SK-N-SH (cell line): Measurements from ENCODE around the gene DPPA5. TPM values are rescaled to one million over a fixed set of nuclear protein-coding genes. Genes with fewer than 3 reads are reported as not detected.

ENCODE experiments used
- CTCF ChIA-PET: fragments of 300-600, 350-600 bp; formaldehyde crosslinking; extraction: SDS; loops from one replicate; lab custom pipeline; 2021; lab: Yijun Ruan, JAX
- POLR2A ChIA-PET: fragments of 350-600 bp; sonication (Branson Sonifier 250); formaldehyde crosslinking; extraction: SDS; loops from one replicate; lab custom pipeline; 2020; ENCODE audit warnings: antibody characterized with exemption, inconsistent platforms; lab: Yijun Ruan, JAX
- DNase-seq: peaks from one replicate; pipeline ENCODE4 v3.0.0; 2012
- H2AFZ ChIP-seq: fragments of 200-600 bp; sonication (generic); 2 replicates; pipeline ENCODE4 v1.8.1; 2016; ENCODE audit warnings: antibody characterized with exemption, mild to moderate bottlenecking, low read depth
- H3F3A ChIP-seq: fragments of 200-600 bp; sonication (generic); replicated peaks from 2 replicates; pipeline ENCODE3; 2016; ENCODE audit warnings: antibody characterized with exemption, mild to moderate bottlenecking; ENCODE audit not compliant: insufficient read depth
- H3K27ac ChIP-seq, 2 experiments: fragments of 200-500 bp in 1 of 2; fragments of 200-600 bp in 1 of 2; sonication (Bioruptor generic) in 1 of 2; sonication (generic), shearing (Covaris generic) in 1 of 2; 2 replicates each; pipeline versions ENCODE4 v1.5.1 to v1.6.1; 2014 to 2016; ENCODE audit warnings: low read depth in 2 of 2, inconsistent platforms in 1 of 2, low read length in 1 of 2, mild to moderate bottlenecking in 1 of 2, mixed read lengths in 1 of 2
- H3K27me3 ChIP-seq: fragments of 200-600 bp; sonication (generic), shearing (Covaris generic); 2 replicates; pipeline ENCODE4 v1.6.1; 2016; ENCODE audit warnings: mixed run types; ENCODE audit not compliant: insufficient read depth
- H3K36me3 ChIP-seq, 2 experiments: fragments of 200-500 bp in 1 of 2; fragments of 200-600 bp in 1 of 2; sonication (Bioruptor generic) in 1 of 2; sonication (generic) in 1 of 2; replicated peaks in 1 of 2; 2 replicates each; pipeline versions ENCODE3 to v1.5.1; 2014 to 2016; ENCODE audit warnings: low read length in 1 of 2, mild to moderate bottlenecking in 1 of 2; ENCODE audit not compliant: insufficient read depth in 2 of 2, control insufficient read depth in 1 of 2
- H3K4me1 ChIP-seq, 2 experiments: fragments of 200-500 bp in 1 of 2; fragments of 200-600 bp in 1 of 2; sonication (Bioruptor generic) in 1 of 2; sonication (generic), shearing (Covaris generic) in 1 of 2; 2 replicates each; pipeline versions ENCODE4 v1.5.1 to v1.6.1; 2014 to 2016; ENCODE audit warnings: low read depth in 1 of 2, low read length in 1 of 2, mixed run types in 1 of 2; ENCODE audit not compliant: insufficient read depth in 2 of 2, control insufficient read depth in 1 of 2
- H3K4me2 ChIP-seq: fragments of 200-600 bp; sonication (generic), shearing (Covaris generic); 2 replicates; pipeline ENCODE4 v1.6.1; 2017; ENCODE audit warnings: mixed run types
- H3K4me3 ChIP-seq, 2 experiments: fragments of 200-500 bp in 1 of 2; fragments of 200-600 bp in 1 of 2; sonication (Bioruptor generic) in 1 of 2; sonication (generic), shearing (Covaris generic) in 1 of 2; 2 replicates each; pipeline versions ENCODE4 v1.5.1 to v1.8.1; 2014 to 2016; ENCODE audit warnings: low read depth in 2 of 2, inconsistent platforms in 1 of 2, low read length in 1 of 2, mild to moderate bottlenecking in 1 of 2, mixed read lengths in 1 of 2, moderate library complexity in 1 of 2
- H3K79me2 ChIP-seq: fragments of 200-600 bp; sonication (generic); 2 replicates; pipeline ENCODE4 v1.8.1; 2017; ENCODE audit warnings: mild to moderate bottlenecking; ENCODE audit not compliant: insufficient read depth
- H3K9ac ChIP-seq: fragments of 200-600 bp; sonication (generic); 2 replicates; pipeline ENCODE4 v1.6.1; 2017; ENCODE audit warnings: mixed run types
- H3K9me2 ChIP-seq: fragments of 200-600 bp; sonication (generic); 2 replicates; pipeline ENCODE4 v1.6.1; 2017; ENCODE audit warnings: mixed run types
- H3K9me3 ChIP-seq: fragments of 200-600 bp; sonication (generic); 2 replicates; pipeline ENCODE4 v1.6.1; 2017; ENCODE audit warnings: mixed run types, mild to moderate bottlenecking, moderate library complexity
- H4K20me1 ChIP-seq: fragments of 200-600 bp; sonication (generic); 2 replicates; pipeline ENCODE4 v1.6.1; 2017; ENCODE audit warnings: mild to moderate bottlenecking, mixed run types; ENCODE audit not compliant: insufficient read depth
- CHD2 ChIP-seq: fragments of 150-350 bp; IDR thresholded peaks from 2 replicates; pipeline ENCODE4 v1.6.1; 2018; ENCODE audit warnings: low read length; ENCODE audit not compliant: partially characterized antibody
- CTCF ChIP-seq: fragments of 200-600 bp; sonication (generic); IDR thresholded peaks from 2 replicates; pipeline ENCODE4 v1.6.1; 2017; ENCODE audit warnings: antibody characterized with exemption, mild to moderate bottlenecking, moderate library complexity
- ELF1 ChIP-seq: IDR thresholded peaks from 2 replicates; pipeline ENCODE4 v1.4.0; 2012
- EZH2phosphoT487 ChIP-seq: fragments of 200-600 bp; sonication (generic); IDR thresholded peaks from 2 replicates; pipeline ENCODE4 v1.6.1; 2017; ENCODE audit warnings: low read depth, mixed run types, mild to moderate bottlenecking, antibody characterized with exemption, moderate library complexity, borderline replicate concordance
- FOXJ3 ChIP-seq: sonication (generic); formaldehyde crosslinking; IDR thresholded peaks from 2 replicates; pipeline ENCODE4 v1.5.1; 2020; ENCODE audit warnings: mild to moderate bottlenecking, missing genetic modification reagents
- GABPA ChIP-seq: IDR thresholded peaks from 2 replicates; pipeline ENCODE4 v1.4.0; 2012; ENCODE audit warnings: low read depth, mild to moderate bottlenecking
- GATA2 ChIP-seq: sonication (generic); formaldehyde crosslinking; IDR thresholded peaks from 2 replicates; pipeline ENCODE4 v1.5.0; 2020; ENCODE audit warnings: mild to moderate bottlenecking, missing genetic modification reagents
- MAX ChIP-seq: IDR thresholded peaks from 2 replicates; pipeline ENCODE4 v1.4.0; 2012; ENCODE audit warnings: low read depth
- MXI1 ChIP-seq: IDR thresholded peaks from 2 replicates; pipeline ENCODE4 v1.6.1; 2012; ENCODE audit warnings: mild to moderate bottlenecking, low read depth, low read length, improper control_type of control experiment
- NFIC ChIP-seq: IDR thresholded peaks from 2 replicates; pipeline ENCODE4 v1.4.0; 2012; ENCODE audit warnings: borderline replicate concordance
- NRF1 ChIP-seq: IDR thresholded peaks from 2 replicates; pipeline ENCODE4 v1.6.1; 2012; ENCODE audit warnings: low read depth, mild to moderate bottlenecking, low read length
- POLR2AphosphoS5 ChIP-seq: IDR thresholded peaks from 2 replicates; pipeline ENCODE4 v1.6.1; 2012; ENCODE audit warnings: low read depth, low read length
- RAD21 ChIP-seq: IDR thresholded peaks from 2 replicates; pipeline ENCODE4 v1.6.1; 2012; ENCODE audit warnings: mild to moderate bottlenecking, low read length
- RFX5 ChIP-seq: IDR thresholded peaks from 2 replicates; pipeline ENCODE4 v1.6.1; 2012; ENCODE audit warnings: mild to moderate bottlenecking, improper control_type of control experiment, low read length
- TCF12 ChIP-seq: IDR thresholded peaks from 2 replicates; pipeline ENCODE4 v1.4.0; 2012
- TEAD4 ChIP-seq: IDR thresholded peaks from 2 replicates; pipeline ENCODE4 v1.4.0; 2012; ENCODE audit warnings: mild to moderate bottlenecking, borderline replicate concordance; ENCODE audit not compliant: insufficient read depth
- USF2 ChIP-seq: fragments of 150-350 bp; IDR thresholded peaks from 2 replicates; pipeline ENCODE4 v1.6.1; 2017; ENCODE audit warnings: antibody characterized with exemption, low read length, low read depth, borderline replicate concordance
- ZBTB33 ChIP-seq: IDR thresholded peaks from 2 replicates; pipeline ENCODE4 v1.4.0; 2012; ENCODE audit warnings: low read depth, borderline replicate concordance
- WGBS: methylation state at CpG from one replicate; pipeline ENCODE4 v1.1.6; 2017; ENCODE audit warnings: low lambda C conversion rate; 5-methylcytosine and 5-hydroxymethylcytosine counted together
- polyA plus RNA-seq, 3 experiments: library from polyadenylated mRNA; depleted of rRNA; stranded (reverse); fragments of >200 nt; gene quantifications; 2 replicates each; pipeline ENCODE4 v1.2.3, GENCODE V29; 2012

Gene DPPA5
- polyA plus RNA-seq, 1 of the 3 experiments (the other 2 are of a cell fraction): not detected

- H3K4me1 ChIP-seq: no peaks in the 10 kb centered on the region
- H3F3A ChIP-seq: no peaks in the 10 kb centered on the region
- ChIA-PET POLR2A (no interaction called here), CTCF (interaction anchor here (0.6 kb wide), 2 partner anchors 22 to 1958 kb away, joined by 3 read pairs; no protein-coding TSS in a partner anchor)
- WGBS: 81% methylated on average over 23 of the region's 33 CpGs
- no peak overlapping the region for H3K27ac ChIP-seq
- no peaks in the 10 kb centered on the region for H3K79me2 ChIP-seq
- no peaks in the 10 kb centered on the region for H3K9me2 ChIP-seq
- H3K9me3 ChIP-seq: no peaks in the 10 kb centered on the region
- H3K36me3 ChIP-seq: no peaks in the 10 kb centered on the region
- no peak overlapping the region for H2AFZ ChIP-seq
- H3K4me2 ChIP-seq: no peak overlapping the region
- no peaks in the 10 kb centered on the region for H4K20me1 ChIP-seq
- H3K9ac ChIP-seq: no peak overlapping the region
- no peaks in the 10 kb centered on the region for H3K27me3 ChIP-seq
- no peak for DNase-seq
- TF ChIP-seq NRF1: no peak
- no peak for TF ChIP-seq GABPA
- no peak for TF ChIP-seq TCF12
- TF ChIP-seq FOXJ3 (CRISPR knock-in tag): no peak
- TF ChIP-seq USF2: no peak
- TF ChIP-seq NFIC: no peak
- no peak for TF ChIP-seq RFX5
- no peak for TF ChIP-seq ZBTB33
- no peak for TF ChIP-seq CHD2
- TF ChIP-seq EZH2phosphoT487: no peak
- TF ChIP-seq ELF1: no peak
- no peak for TF ChIP-seq RAD21
- no peak for TF ChIP-seq MXI1
- no peak for TF ChIP-seq GATA2 (CRISPR knock-in tag)
- no peak for TF ChIP-seq MAX
- TF ChIP-seq TEAD4: no peak
- no peak for TF ChIP-seq POLR2AphosphoS5
- no peak for TF ChIP-seq CTCF
- TF ChIP-seq, all 33 proteins: peak for 0
- no peak overlapping the region for H3K4me3 ChIP-seq
These were observed 5.4 kb downstream of the DPPA5 start for GRCh38 chr6:73348550-73349204.
